GM21515 (cell line): ENCODE data around the gene PFN1.

Experiments
- ATAC-seq: cut with Tn5 transposase; IDR thresholded peaks from one replicate; pipeline ENCODE4 v1.9.1; 2021; ENCODE audit not compliant: unreplicated experiment

Gene PFN1

DNA sequence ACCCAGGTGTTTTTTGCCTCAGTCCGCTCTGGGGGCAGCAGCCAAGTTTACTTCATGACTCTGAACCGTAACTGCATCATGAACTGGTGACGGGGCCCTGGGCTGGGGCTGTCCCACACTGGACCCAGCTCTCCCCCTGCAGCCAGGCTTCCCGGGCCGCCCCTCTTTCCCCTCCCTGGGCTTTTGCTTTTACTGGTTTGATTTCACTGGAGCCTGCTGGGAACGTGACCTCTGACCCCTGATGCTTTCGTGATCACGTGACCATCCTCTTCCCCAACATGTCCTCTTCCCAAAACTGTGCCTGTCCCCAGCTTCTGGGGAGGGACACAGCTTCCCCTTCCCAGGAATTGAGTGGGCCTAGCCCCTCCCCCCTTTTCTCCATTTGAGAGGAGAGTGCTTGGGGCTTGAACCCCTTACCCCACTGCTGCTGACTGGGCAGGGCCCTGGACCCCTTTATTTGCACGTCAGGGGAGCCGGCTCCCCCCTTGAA, 51.1 kb downstream of the PFN1 start:
- ATAC-seq, result no peak

GRCh38 chr17:4896332-4897197, 51.8 kb downstream of the PFN1 start:
- ATAC-seq, result no peak

DNA sequence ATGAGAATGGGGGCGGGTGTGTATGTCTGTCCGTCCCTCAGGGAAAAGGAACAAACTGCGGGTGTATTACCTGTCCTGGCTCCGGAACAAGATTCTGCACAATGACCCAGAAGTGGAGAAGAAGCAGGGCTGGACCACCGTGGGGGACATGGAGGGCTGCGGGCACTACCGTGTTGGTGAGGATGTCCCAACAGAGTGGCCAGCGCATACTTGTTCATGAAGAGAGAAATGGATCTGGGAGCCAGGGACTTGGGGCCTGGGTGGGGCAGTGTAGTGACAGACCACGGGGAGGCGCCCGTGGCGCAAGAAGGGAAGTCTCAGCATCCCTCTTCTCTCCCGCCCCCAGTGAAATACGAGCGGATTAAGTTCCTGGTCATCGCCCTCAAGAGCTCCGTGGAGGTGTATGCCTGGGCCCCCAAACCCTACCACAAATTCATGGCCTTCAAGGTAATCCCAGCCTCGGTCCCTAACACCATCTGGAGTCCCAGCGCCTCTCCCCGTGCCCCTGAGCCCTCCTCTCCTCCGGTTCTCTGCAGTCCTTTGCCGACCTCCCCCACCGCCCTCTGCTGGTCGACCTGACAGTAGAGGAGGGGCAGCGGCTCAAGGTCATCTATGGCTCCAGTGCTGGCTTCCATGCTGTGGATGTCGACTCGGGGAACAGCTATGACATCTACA, 52.5 kb downstream of the PFN1 start:
- ATAC-seq, result no peak
